BLaER1 (cell line): ENCODE measurements around the gene SMARCA2.

Experiments
- H3K27ac ChIP-seq: shearing (Covaris generic); formaldehyde crosslinking; 2 replicates; pipeline ENCODE4 v1.8.1; 2022
- H3K27me3 ChIP-seq: shearing (Covaris generic); formaldehyde crosslinking; 2 replicates; pipeline ENCODE4 v1.8.1; 2022
- H3K36me3 ChIP-seq: shearing (Covaris generic); formaldehyde crosslinking; 2 replicates; pipeline ENCODE4 v1.8.1; 2022
- H3K4me1 ChIP-seq: shearing (Covaris generic); formaldehyde crosslinking; 2 replicates; pipeline ENCODE4 v1.8.1; 2022
- H3K4me2 ChIP-seq: shearing (Covaris generic); formaldehyde crosslinking; 2 replicates; pipeline ENCODE4 v1.8.1; 2022
- H3K4me3 ChIP-seq: shearing (Covaris generic); formaldehyde crosslinking; 2 replicates; pipeline ENCODE4 v1.8.1; 2022
- H3K9ac ChIP-seq: shearing (Covaris generic); formaldehyde crosslinking; 2 replicates; pipeline ENCODE4 v1.8.1; 2022
- H3K9me3 ChIP-seq: shearing (Covaris generic); formaldehyde crosslinking; 2 replicates; pipeline ENCODE4 v1.8.1; 2022
- H4K20me1 ChIP-seq: shearing (Covaris generic); formaldehyde crosslinking; 2 replicates; pipeline ENCODE4 v1.8.1; 2022
- Cebpa-rat ChIP-seq: shearing (Covaris generic); IDR thresholded peaks from 2 replicates; pipeline ENCODE4 v1.8.1; 2022

SMARCA2 gene

DNA sequence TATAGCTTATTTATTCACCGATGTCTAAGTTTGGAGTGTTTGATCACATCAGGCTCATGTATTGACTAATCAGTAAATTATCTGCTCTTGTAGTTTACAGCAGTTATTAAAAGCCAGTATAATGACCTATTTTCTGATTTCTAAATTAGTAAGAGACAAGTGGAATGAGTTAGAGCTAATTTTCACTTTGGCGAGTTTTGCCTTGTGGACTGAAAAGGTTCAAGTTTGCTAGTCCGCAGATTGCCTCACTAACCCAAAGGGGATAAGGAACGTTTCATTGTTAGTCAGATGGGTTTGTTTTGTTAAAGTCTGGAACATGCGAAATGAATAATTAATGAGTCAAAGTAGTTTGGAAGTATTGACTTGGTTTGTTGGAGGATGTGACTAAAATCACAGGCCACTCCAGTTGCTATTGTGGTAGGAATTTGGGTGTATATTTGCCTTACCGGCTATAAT lies 40.1 kb downstream of the SMARCA2 start:
- H3K4me1 ChIP-seq: peaks cover 31% of the 10 kb centered on the region
- H4K20me1 ChIP-seq: peaks cover 27% of the 10 kb centered on the region
- no peaks in the 10 kb centered on the region for H3K27me3 ChIP-seq
- peaks cover 52% of the 10 kb centered on the region for H3K36me3 ChIP-seq
- no peak overlapping the region for H3K4me2 ChIP-seq
- H3K9me3 ChIP-seq: no peaks in the 10 kb centered on the region
- H3K27ac ChIP-seq: no peak overlapping the region
- no peak overlapping the region for H3K9ac ChIP-seq
- no peak overlapping the region for H3K4me3 ChIP-seq
- TF ChIP-seq Cebpa-rat: no peak

DNA sequence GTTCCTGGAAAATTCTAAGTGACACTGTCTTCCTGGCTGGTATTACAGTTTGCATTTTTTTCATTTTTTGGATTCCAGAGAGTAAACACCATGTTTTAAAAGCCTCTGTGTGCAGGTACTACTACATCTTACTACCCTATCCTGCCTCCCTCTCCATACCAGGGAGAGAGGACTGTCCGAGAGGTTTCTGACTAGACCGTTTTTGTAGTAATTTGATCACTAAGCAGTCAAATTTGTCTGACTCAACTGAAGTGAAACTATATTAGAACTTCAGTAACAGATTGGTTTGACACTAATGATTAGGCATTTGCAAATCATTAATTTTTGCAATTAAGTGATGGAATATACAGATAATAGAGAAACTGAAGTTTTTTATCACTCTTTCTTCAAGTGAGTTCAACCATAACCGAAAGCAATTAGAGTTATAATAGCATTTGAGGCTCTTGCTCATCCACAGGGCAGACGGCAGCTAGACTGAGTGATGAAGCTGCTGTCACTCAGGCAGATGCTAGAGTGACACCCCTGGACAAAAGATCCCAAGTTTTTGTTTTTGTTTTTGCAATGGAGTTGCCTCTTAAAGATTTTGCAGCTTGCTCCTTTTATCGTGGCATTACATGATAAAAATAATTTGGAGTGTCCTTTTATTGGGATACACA lies 44.3 kb downstream of the SMARCA2 start:
- Histone ChIP-seq H3K27ac (no peak overlapping the region), H4K20me1 (peaks cover 1% of the 10 kb centered on the region), H3K9me3 (no peaks in the 10 kb centered on the region), H3K27me3 (no peaks in the 10 kb centered on the region), H3K4me1 (peaks cover 6% of the 10 kb centered on the region), H3K4me3 (no peak overlapping the region), H3K36me3 (peaks cover 87% of the 10 kb centered on the region), H3K9ac (no peak overlapping the region), H3K4me2 (no peak overlapping the region)
- no peak for TF ChIP-seq Cebpa-rat

DNA sequence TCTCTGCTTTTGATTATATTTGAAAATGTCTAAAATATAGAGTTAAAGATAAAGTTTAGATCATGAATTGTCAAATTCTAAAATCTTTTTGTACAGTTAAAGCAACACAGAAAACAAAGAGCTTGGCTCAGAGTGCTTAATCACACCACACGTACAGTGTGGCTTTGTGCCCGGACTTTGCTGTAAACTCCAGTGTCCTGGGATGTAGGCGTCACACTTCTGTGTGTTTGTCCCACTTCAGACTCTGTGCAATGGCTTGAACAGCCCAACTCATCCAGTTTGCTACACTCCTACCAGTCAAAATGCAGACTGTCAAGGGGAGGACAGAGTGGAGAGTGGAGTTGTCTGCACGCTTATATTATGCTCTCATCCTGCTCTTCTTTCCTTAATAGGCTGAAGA lies 45.3 kb downstream of the SMARCA2 start:
- H3K9ac ChIP-seq: no peak overlapping the region
- TF ChIP-seq Cebpa-rat: no peak
- no peaks in the 10 kb centered on the region for H4K20me1 ChIP-seq
- H3K9me3 ChIP-seq: no peaks in the 10 kb centered on the region
- H3K27me3 ChIP-seq: no peaks in the 10 kb centered on the region
- peaks cover 90% of the 10 kb centered on the region for H3K36me3 ChIP-seq
- H3K4me1 ChIP-seq: no peaks in the 10 kb centered on the region
- no peak overlapping the region for H3K4me3 ChIP-seq
- no peak overlapping the region for H3K4me2 ChIP-seq
- no peak overlapping the region for H3K27ac ChIP-seq

DNA sequence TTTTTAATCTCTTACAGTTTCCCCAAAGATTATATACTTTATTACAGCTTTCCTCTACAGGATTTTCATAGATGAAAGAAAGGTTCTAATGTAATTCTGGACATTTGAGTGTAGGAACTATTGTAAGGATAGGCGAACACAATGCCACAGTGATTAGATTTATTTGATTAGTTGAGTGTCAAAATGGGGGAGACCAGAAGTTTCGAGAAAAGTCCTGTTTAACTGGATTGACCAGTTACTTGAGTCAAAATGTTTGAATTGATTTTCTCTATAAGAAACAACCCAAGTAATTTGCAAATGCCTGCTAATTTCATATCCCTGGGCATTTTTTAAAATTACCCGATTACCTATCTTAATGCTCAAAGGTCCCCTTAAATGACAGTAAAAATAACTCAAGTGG lies 50.6 kb downstream of the SMARCA2 start:
- no peaks in the 10 kb centered on the region for H3K4me1 ChIP-seq
- H3K9me3 ChIP-seq: no peaks in the 10 kb centered on the region
- no peak overlapping the region for H3K27ac ChIP-seq
- H3K4me3 ChIP-seq: no peak overlapping the region
- H3K9ac ChIP-seq: no peak overlapping the region
- peaks cover 82% of the 10 kb centered on the region for H3K36me3 ChIP-seq
- no peaks in the 10 kb centered on the region for H3K27me3 ChIP-seq
- TF ChIP-seq Cebpa-rat: no peak
- H4K20me1 ChIP-seq: no peaks in the 10 kb centered on the region
- no peak overlapping the region for H3K4me2 ChIP-seq

DNA sequence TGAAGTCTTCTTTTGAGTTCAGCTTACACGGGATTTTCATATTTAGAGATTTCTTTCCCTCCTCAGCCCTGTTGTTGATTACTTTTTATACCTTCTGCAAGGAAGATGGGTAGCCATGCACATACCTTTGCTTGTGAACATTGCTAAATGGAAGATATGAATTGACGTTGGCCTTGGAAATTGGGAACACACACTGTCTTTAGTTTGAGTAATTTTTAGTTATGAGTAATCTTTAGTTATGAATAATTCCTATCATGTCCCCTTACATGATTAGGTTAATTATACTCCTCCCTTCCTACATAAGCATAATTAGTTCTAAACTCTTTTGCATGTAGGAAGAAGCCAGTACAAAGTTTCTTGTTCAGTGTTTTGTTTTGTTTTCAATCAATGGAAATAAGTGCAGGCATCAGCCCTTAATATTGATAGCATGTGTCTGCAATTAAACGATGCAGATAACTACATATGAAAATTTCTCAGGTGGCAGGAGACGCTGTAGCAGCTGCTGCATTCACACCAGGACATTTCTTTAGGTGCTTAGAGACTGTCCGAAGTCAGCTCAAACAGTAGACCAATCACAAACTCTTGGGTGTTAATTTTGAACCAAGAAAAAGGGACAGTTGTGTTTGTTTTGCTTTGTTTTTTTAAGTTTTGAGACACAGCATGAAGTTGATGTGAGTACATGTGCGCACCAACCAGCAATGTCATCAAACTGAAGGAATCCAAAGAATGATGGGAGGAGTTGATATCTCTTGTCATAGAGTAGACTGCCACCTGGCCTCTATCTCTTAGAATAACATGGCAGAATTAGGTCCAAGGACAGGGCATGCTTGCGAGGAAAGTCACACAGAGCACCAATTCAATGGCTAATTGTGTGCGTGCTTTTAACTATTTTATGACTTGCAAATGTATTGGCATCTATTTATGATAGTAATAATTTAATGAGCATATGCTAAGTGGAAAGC lies 51.4 kb downstream of the SMARCA2 start:
- Histone ChIP-seq H3K9me3 (no peaks in the 10 kb centered on the region), H3K4me3 (no peak overlapping the region), H3K4me2 (no peak overlapping the region), H3K27ac (no peak overlapping the region), H3K4me1 (no peaks in the 10 kb centered on the region), H4K20me1 (no peaks in the 10 kb centered on the region), H3K9ac (no peak overlapping the region), H3K27me3 (no peaks in the 10 kb centered on the region), H3K36me3 (peaks cover 82% of the 10 kb centered on the region)
- no peak for TF ChIP-seq Cebpa-rat

DNA sequence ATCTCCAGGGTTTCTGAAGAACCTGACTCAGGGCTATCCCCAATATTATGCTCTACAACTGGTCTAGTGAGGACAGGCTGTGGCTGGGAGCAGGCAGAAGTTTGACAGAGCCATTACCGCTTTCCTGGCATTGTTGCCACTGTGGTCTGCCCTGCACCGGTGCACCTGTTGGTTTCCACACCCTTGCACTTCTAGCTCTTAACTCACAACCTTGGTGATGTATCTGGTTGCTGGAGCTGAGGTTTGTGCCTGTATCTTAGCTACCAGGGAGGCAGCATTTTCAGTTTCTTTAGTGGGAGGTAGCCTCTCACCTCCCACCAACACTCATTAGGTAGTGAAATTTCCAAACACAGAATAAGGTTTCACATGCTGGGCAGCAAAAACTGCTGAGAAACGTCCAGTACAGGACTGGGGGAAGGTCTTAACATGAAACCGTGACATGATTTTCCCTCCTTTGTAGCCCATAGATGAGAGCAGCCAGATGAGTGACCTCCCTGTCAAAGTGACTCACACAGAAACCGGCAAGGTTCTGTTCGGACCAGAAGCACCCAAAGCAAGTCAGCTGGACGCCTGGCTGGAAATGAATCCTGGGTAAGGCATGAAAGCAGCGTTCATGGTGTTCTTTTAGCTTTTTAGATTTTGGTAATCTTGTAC lies 57.7 kb downstream of the SMARCA2 start:
- Histone ChIP-seq H3K27me3 (no peaks in the 10 kb centered on the region), H3K27ac (no peak overlapping the region), H3K4me3 (no peak overlapping the region), H3K4me2 (no peak overlapping the region), H3K36me3 (peaks cover 92% of the 10 kb centered on the region), H4K20me1 (no peaks in the 10 kb centered on the region), H3K9me3 (no peaks in the 10 kb centered on the region), H3K4me1 (no peaks in the 10 kb centered on the region), H3K9ac (no peak overlapping the region)
- TF ChIP-seq Cebpa-rat: no peak

DNA sequence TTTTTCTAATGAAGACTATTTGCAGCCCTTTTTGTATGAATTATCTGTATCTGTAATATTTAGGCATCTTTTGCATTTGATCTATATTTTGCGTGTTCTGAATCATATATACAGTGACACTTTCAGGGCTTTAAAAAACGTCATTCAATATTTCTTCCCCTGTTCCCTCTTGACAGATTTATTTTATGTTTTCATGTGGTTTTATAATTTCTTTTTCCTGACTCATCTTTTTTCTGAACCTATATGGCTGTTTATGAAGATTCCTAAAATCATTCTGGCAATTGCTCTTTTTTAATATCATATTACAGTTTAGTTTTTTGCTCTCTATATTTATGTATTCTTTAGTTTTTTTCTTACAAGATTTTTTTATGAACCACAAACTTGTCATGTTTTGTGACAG lies 67.6 kb downstream of the SMARCA2 start:
- no peaks in the 10 kb centered on the region for H3K9me3 ChIP-seq
- TF ChIP-seq Cebpa-rat: no peak
- peaks cover 92% of the 10 kb centered on the region for H3K36me3 ChIP-seq
- no peak overlapping the region for H3K27ac ChIP-seq
- no peak overlapping the region for H3K4me3 ChIP-seq
- no peak overlapping the region for H3K9ac ChIP-seq
- no peak overlapping the region for H3K4me2 ChIP-seq
- H3K27me3 ChIP-seq: no peaks in the 10 kb centered on the region
- H3K4me1 ChIP-seq: peaks cover 12% of the 10 kb centered on the region
- H4K20me1 ChIP-seq: no peaks in the 10 kb centered on the region

DNA sequence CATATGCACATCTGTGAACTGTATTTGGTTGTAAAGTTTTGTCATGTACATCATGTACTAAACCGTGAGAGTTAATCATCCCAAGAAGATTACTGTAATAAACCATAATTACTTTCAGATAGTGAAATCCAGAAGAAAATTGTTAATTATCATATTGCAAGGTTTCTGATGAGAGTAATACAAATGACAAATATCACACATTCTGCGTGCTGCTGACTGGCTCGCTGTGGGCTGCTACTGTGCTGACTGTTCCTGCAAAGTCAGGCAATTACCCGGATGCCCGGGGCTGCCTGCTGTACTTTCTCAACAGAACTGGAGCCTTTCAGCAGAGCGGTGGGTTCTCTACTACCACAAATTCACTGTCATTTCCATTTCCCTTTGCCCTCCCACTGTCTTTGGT lies 68.3 kb downstream of the SMARCA2 start:
- H3K36me3 ChIP-seq: peaks cover 92% of the 10 kb centered on the region
- TF ChIP-seq Cebpa-rat: no peak
- H3K4me3 ChIP-seq: no peak overlapping the region
- no peaks in the 10 kb centered on the region for H4K20me1 ChIP-seq
- H3K27me3 ChIP-seq: no peaks in the 10 kb centered on the region
- H3K4me2 ChIP-seq: no peak overlapping the region
- H3K9me3 ChIP-seq: no peaks in the 10 kb centered on the region
- no peak overlapping the region for H3K9ac ChIP-seq
- H3K27ac ChIP-seq: no peak overlapping the region
- H3K4me1 ChIP-seq: peaks cover 12% of the 10 kb centered on the region

DNA sequence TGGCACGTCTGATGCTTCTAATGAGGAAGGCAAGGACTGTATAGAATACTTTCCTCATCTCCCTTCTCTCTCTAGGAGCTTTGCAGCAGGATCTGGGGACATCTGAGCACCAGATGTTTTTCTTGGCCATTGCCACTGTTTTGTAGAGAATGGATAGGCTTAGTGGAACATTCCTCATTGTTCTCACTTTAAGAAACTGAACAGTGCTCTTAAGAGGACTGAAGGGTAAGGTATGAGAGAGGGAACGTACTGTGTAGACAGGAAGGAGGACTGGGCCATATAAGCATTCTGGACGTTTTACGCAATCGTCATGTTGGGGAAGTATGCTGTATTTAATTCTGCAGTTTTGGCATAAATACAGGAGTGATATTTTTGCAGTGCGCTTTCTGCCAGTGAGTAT lies 70.6 kb downstream of the SMARCA2 start:
- Histone ChIP-seq H3K4me3 (no peak overlapping the region), H3K9me3 (no peaks in the 10 kb centered on the region; the same call in 1 of the 2 replicates), H3K27me3 (no peaks in the 10 kb centered on the region), H3K27ac (no peak overlapping the region), H4K20me1 (no peaks in the 10 kb centered on the region), H3K4me1 (peaks cover 21% of the 10 kb centered on the region), H3K36me3 (peaks cover 89% of the 10 kb centered on the region), H3K9ac (no peak overlapping the region), H3K4me2 (no peak overlapping the region)
- no peak for TF ChIP-seq Cebpa-rat

DNA sequence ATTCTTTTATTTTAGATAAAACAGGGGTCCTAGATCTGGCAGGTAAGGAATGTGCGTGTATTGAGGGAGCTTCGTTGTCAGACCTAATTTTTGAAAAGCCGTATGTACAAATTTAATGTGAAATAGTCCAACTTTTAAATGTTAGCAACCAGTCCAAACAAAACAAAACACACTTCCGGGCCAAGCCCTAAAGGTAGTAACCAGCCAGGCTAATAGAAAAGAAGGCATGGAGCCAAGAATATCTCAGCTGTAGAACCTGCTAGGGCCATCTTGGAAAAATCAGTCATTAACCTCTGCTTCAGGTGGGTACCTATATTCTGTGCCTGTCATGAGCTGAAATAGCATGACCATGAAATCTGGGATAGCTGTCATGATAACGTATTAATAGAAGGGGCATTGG lies 71.0 kb downstream of the SMARCA2 start:
- Histone ChIP-seq H4K20me1 (no peaks in the 10 kb centered on the region), H3K27me3 (no peaks in the 10 kb centered on the region), H3K4me3 (no peak overlapping the region), H3K36me3 (peaks cover 89% of the 10 kb centered on the region), H3K4me2 (no peak overlapping the region), H3K4me1 (peaks cover 21% of the 10 kb centered on the region), H3K27ac (no peak overlapping the region), H3K9ac (no peak overlapping the region), H3K9me3 (no peaks in the 10 kb centered on the region; the same call in 1 of the 2 replicates)
- TF ChIP-seq Cebpa-rat: no peak
